Endothelial cell of umbilical vein (primary cell): Measurements from ENCODE around the gene FOXJ3. TPM values are rescaled to one million over a fixed set of nuclear protein-coding genes. Genes with fewer than 3 reads are reported as not detected.

ENCODE experiments used
- BruUV-seq: library from RNA; stranded (reverse); fragments of 400-500 nt; replicated peaks from 2 replicates; lab custom pipeline; 2021; lab: Mats Ljungman, UMichigan
- CTCF ChIA-PET: fragments of 300-600, 350-600 bp; sonication (Branson Sonifier 250); formaldehyde crosslinking; loops from one replicate; lab custom pipeline; 2021; ENCODE audit warnings: antibody characterized with exemption, inconsistent platforms; lab: Charles Lee
- POLR2A ChIA-PET: fragments of 300-600, 350-600 bp; sonication (Branson Sonifier 250); formaldehyde crosslinking; loops from one replicate; lab custom pipeline; 2021; ENCODE audit warnings: antibody characterized with exemption, inconsistent platforms; lab: Charles Lee
- DNase-seq: peaks from one replicate; pipeline ENCODE4 v3.0.0-alpha.2; 2011; ENCODE audit warnings: low read depth, low spot score
- FAIRE-seq: peaks from 2 replicates; lab custom pipeline; 2011; peaks lifted over from hg19 to GRCh38; lab: Jason Lieb, UNC
- H2AFZ ChIP-seq: 2 replicates; pipeline ENCODE4 v1.6.0; 2012; ENCODE audit warnings: low read depth, low read length, control low read depth, inconsistent platforms
- H3K27ac ChIP-seq: 2 replicates; pipeline ENCODE4 v1.5.1; 2011; ENCODE audit warnings: low read depth, mild to moderate bottlenecking, control low read depth, low read length, moderate library complexity; ENCODE audit not compliant: insufficient read depth
- H3K27me3 ChIP-seq, 2 experiments: 2 replicates each; pipeline versions ENCODE4 v1.6.0 to v1.6.1; 2011; ENCODE audit warnings: low read length in 2 of 2, mixed read lengths in 1 of 2; ENCODE audit not compliant: control insufficient read depth in 2 of 2, insufficient read depth in 2 of 2
- H3K36me3 ChIP-seq, 2 experiments: 2 replicates in 1 of 2; 3 replicates in 1 of 2; pipeline ENCODE4 v1.5.1; 2011; ENCODE audit warnings: low read length in 2 of 2, mild to moderate bottlenecking in 1 of 2, moderate library complexity in 1 of 2; ENCODE audit not compliant: control insufficient read depth in 2 of 2, insufficient read depth in 2 of 2; ENCODE audit errors: extremely low read depth in 1 of 2
- H3K4me1 ChIP-seq: 3 replicates; pipeline ENCODE4 v1.5.1; 2011; ENCODE audit warnings: mild to moderate bottlenecking, low read length; ENCODE audit not compliant: control insufficient read depth, insufficient read depth; ENCODE audit errors: extremely low read depth
- H3K4me2 ChIP-seq: 2 replicates; pipeline ENCODE4 v1.6.1; 2011; ENCODE audit warnings: low read length, control low read depth, mixed read lengths; ENCODE audit not compliant: insufficient read depth
- H3K4me3 ChIP-seq, 3 experiments: fragments of 200-600 bp in 1 of 3; sonication (generic), shearing (Covaris generic) in 1 of 3; replicated peaks in 1 of 3; 2 replicates each; pipeline ENCODE4 v1.5.1; 2011 to 2016; ENCODE audit warnings: control low read depth in 3 of 3, low read length in 3 of 3, mild to moderate bottlenecking in 2 of 3, inconsistent platforms in 1 of 3, low read depth in 1 of 3, moderate library complexity in 1 of 3; ENCODE audit not compliant: insufficient read depth in 1 of 3
- H3K79me2 ChIP-seq: 2 replicates; pipeline ENCODE4 v1.6.0; 2012; ENCODE audit warnings: low read length, inconsistent platforms; ENCODE audit not compliant: control insufficient read depth, insufficient read depth
- H3K9ac ChIP-seq: replicated peaks from 2 replicates; pipeline ENCODE3; 2011; ENCODE audit warnings: low read length, control low read depth; ENCODE audit not compliant: insufficient read depth; ENCODE audit errors: extremely low read depth
- H3K9me1 ChIP-seq: replicated peaks from 3 replicates; pipeline ENCODE4 v1.6.0; 2011; ENCODE audit warnings: mild to moderate bottlenecking, low read length; ENCODE audit not compliant: control insufficient read depth, insufficient read depth; ENCODE audit errors: extremely low read depth
- H3K9me3 ChIP-seq: replicated peaks from 2 replicates; pipeline ENCODE4 v1.5.1; 2012; ENCODE audit warnings: low read length, inconsistent platforms; ENCODE audit not compliant: control insufficient read depth, insufficient read depth
- H4K20me1 ChIP-seq: replicated peaks from 2 replicates; pipeline ENCODE3; 2011; ENCODE audit warnings: mild to moderate bottlenecking, low read length; ENCODE audit not compliant: control insufficient read depth, insufficient read depth; ENCODE audit errors: extremely low read depth
- CTCF ChIP-seq, 2 donors: IDR thresholded peaks; 1 replicate in 1 of 2; 2 replicates in 1 of 2; pipeline ENCODE4 v1.5.1; 2011; ENCODE audit warnings: low read length in 2 of 2, mild to moderate bottlenecking in 2 of 2, moderate library complexity in 2 of 2, control low read depth in 1 of 2, inconsistent platforms in 1 of 2, low read depth in 1 of 2; ENCODE audit not compliant: insufficient read depth in 1 of 2; ENCODE audit errors: extremely low read depth in 1 of 2
- EZH2 ChIP-seq: IDR thresholded peaks from 2 replicates; pipeline ENCODE4 v1.6.1; 2012; ENCODE audit warnings: borderline replicate concordance, low read depth, mild to moderate bottlenecking, moderate library complexity, low read length, inconsistent platforms; ENCODE audit not compliant: severe bottlenecking
- FOS ChIP-seq: IDR thresholded peaks from 2 replicates; pipeline ENCODE4 v1.6.1; 2011; ENCODE audit warnings: mild to moderate bottlenecking, low read length, moderate library complexity, borderline replicate concordance; ENCODE audit not compliant: insufficient read depth
- GATA2 ChIP-seq: IDR thresholded peaks from 2 replicates; pipeline ENCODE4 v1.7.0; 2011; ENCODE audit warnings: low read depth, mild to moderate bottlenecking, moderate library complexity, mixed read lengths, low read length; ENCODE audit not compliant: insufficient read length, insufficient read depth
- JUN ChIP-seq: IDR thresholded peaks from 2 replicates; pipeline ENCODE4 v1.6.1; 2011; ENCODE audit warnings: borderline replicate concordance, low read depth; ENCODE audit not compliant: insufficient read length, insufficient read depth
- MAX ChIP-seq: IDR thresholded peaks from 2 replicates; pipeline ENCODE4 v1.6.1; 2011; ENCODE audit not compliant: insufficient read depth, insufficient read length
- MYC ChIP-seq: IDR thresholded peaks from one replicate; pipeline ENCODE4 v1.6.1; 2011; ENCODE audit warnings: mild to moderate bottlenecking, low read depth, low read length
- POLR2A ChIP-seq: IDR thresholded peaks from 2 replicates; pipeline ENCODE4 v1.6.1; 2012; ENCODE audit warnings: low read depth, mild to moderate bottlenecking, control low read depth, low read length
- POLR2AphosphoS5 ChIP-seq: IDR thresholded peaks from 2 replicates; pipeline ENCODE4 v1.6.1; 2012; ENCODE audit warnings: low read depth, mild to moderate bottlenecking, control low read depth, low read length, moderate library complexity; ENCODE audit not compliant: insufficient read depth
- dilution Hi-C: fragments of 300-500 bp; cut with MboI; formaldehyde crosslinking; loops from one replicate; pipeline ENCODE4 v1.15.0; 2019; ENCODE audit warnings: low sequenced_read_pairs; ENCODE audit not compliant: extremely low pct_ligation_motif_present
- intact Hi-C: fragments of 100-400 bp; cut with micrococcal nuclease; formaldehyde crosslinking; loops from one replicate; pipeline ENCODE4 v1.10.0; 2022
- polyA plus RNA-seq, 4 experiments: library from polyadenylated mRNA; depleted of rRNA in 3 of 4; stranded (reverse) in 3 of 4; unstranded in 1 of 4; fragments of >200 nt; gene quantifications; 2 replicates each; pipeline versions ENCODE4 v1.2.1 to v1.2.3, GENCODE V29; 2011 to 2012; ENCODE audit warnings: missing spikeins in 1 of 4
- total RNA-seq: library from RNA; stranded (reverse); gene quantifications from 2 replicates; pipeline ENCODE4 v1.2.3, GENCODE V29; 2021

FOXJ3 gene
- total and polyA plus RNA-seq, 2 donors (not counting 3 experiments of a cell fraction or from before 2014, with no cell fraction given) = 34.7 to 38.8 TPM

DNA sequence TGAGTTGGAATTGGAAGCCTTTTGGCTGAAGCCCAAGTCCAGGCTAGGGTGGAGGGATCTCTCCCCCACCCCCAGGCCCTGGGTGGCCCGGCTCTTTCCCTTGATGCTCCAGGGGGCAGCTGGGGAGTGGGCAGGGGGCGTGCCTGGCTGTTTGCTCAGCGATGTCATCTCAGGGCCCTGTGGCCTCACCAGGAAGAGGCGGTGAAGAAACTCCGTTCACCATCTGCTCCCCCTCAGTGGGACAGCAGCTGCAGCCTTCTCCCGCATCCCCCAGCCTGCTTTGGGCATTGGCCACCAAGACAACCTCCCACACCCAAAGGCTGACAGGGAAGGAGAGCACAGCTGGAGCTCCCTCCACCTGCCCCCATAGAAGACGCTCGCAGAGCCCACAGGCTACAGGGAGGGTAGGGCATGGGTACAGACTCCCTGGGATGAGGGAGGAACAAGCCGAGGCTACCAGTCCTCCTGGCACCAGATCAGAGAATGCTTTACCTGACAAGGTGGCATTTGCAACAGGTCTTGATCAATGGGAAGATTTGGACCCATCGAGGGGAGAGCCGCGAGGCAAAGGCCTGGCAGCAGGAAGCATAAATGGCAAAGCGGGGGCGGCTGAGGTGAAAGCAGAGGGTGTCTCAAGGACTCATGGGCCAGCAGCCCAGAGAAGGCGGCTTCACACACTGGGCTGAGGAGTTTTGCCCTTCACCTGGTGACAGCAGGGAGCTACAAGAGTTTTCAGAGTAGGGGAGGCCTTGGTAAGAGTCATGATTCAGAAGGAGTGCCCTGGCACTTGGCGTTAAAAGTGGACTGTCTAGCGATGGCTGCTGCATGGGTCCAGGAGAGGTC lies 164.0 kb downstream of the FOXJ3 start:
- FAIRE-seq (no peak), DNase-seq (no peak)
- no peaks in the 10 kb centered on the region for H4K20me1 ChIP-seq
- ChIA-PET CTCF (interaction anchor here (0.7 to 4.9 kb wide), 4 partner anchors 8 to 596 kb away, joined by 3 to 58 read pairs (median 42); partner anchors contain the start of gene GUCA2A), POLR2A (no interaction called here)
- no peaks in the 10 kb centered on the region for H3K36me3 ChIP-seq
- H2AFZ ChIP-seq = no peak overlapping the region
- H3K9ac ChIP-seq = no peak overlapping the region
- no peaks in the 10 kb centered on the region for H3K79me2 ChIP-seq
- peaks cover 4% of the 10 kb centered on the region for H3K4me1 ChIP-seq
- TF ChIP-seq POLR2AphosphoS5 (no peak), GATA2 (no peak), POLR2A (no peak), FOS (no peak), CTCF (IDR thresholded peaks at IDR 0.05; ENCODE audit: extremely low read depth in 1 of 2, insufficient read depth in 1 of 2, low read depth in 1 of 2, low read length in 2 of 2) (no peak), EZH2 (no peak), JUN (no peak), MYC (no peak), MAX (no peak)
- H3K9me3 ChIP-seq = no peaks in the 10 kb centered on the region
- no peak overlapping the region for H3K4me3 ChIP-seq
- H3K27me3 ChIP-seq = no peaks in the 10 kb centered on the region
- intact Hi-C loops = loop anchor here (10.0 kb wide), 1 partner anchor 484 kb away; the partner anchor contains the start of gene PPIH
- BruUV-seq = no TSS peak
- H3K27ac ChIP-seq = no peak overlapping the region
- H3K4me2 ChIP-seq = no peak overlapping the region
- dilution Hi-C loops = no loop called here
- H3K9me1 ChIP-seq = no peaks in the 10 kb centered on the region
